Liver (tissue), 9 donors: ENCODE measurements around the gene EVC. TPM values are rescaled to one million over a fixed set of nuclear protein-coding genes. Genes with fewer than 3 reads are reported as not detected.

ENCODE experiments used
- DNase-seq: peaks from one replicate; pipeline ENCODE4 v3.0.0-alpha.2; 2017; ENCODE audit warnings: low spot score
- H3K27ac ChIP-seq, 2 donors: one replicate each; pipeline ENCODE4 v1.7.0; 2013; ENCODE audit warnings: inconsistent platforms in 2 of 2, low read length in 2 of 2, control low read depth in 1 of 2, low read depth in 1 of 2, mild to moderate bottlenecking in 1 of 2
- H3K27me3 ChIP-seq, 4 donors: one replicate each; pipeline versions ENCODE4 v1.6.1 to v1.7.0; 2013; ENCODE audit warnings: low read length in 3 of 4, inconsistent platforms in 1 of 4, mild to moderate bottlenecking in 1 of 4, moderate library complexity in 1 of 4; ENCODE audit not compliant: control insufficient read depth in 4 of 4, insufficient read depth in 4 of 4
- H3K36me3 ChIP-seq, 4 donors: one replicate each; pipeline versions ENCODE4 v1.6.1 to v1.7.0; 2013; ENCODE audit warnings: low read length in 3 of 4, mild to moderate bottlenecking in 3 of 4, low read depth in 1 of 4, moderate library complexity in 1 of 4; ENCODE audit not compliant: control insufficient read depth in 4 of 4, insufficient read depth in 3 of 4
- H3K4me1 ChIP-seq, 4 donors: one replicate each; pipeline versions ENCODE4 v1.6.1 to v1.7.0; 2013; ENCODE audit warnings: low read length in 3 of 4, mild to moderate bottlenecking in 3 of 4, moderate library complexity in 1 of 4; ENCODE audit not compliant: control insufficient read depth in 4 of 4, insufficient read depth in 4 of 4
- H3K4me3 ChIP-seq, 3 donors: one replicate each; pipeline versions ENCODE4 v1.6.1 to v1.7.0; 2013; ENCODE audit warnings: low read length in 3 of 3, control low read depth in 1 of 3, low read depth in 1 of 3, mild to moderate bottlenecking in 1 of 3
- H3K9ac ChIP-seq, 2 donors: one replicate each; pipeline ENCODE4 v1.7.0; 2013; ENCODE audit warnings: low read length in 2 of 2, mild to moderate bottlenecking in 2 of 2, moderate library complexity in 2 of 2, control low read depth in 1 of 2, low read depth in 1 of 2
- H3K9me3 ChIP-seq, 4 donors: one replicate each; pipeline versions ENCODE4 v1.6.1 to v1.7.0; 2013; ENCODE audit warnings: low read length in 3 of 4; ENCODE audit not compliant: control insufficient read depth in 4 of 4
- ATF3 ChIP-seq: IDR thresholded peaks from 2 replicates; pipeline ENCODE4 v1.6.1; 2016; ENCODE audit warnings: antibody characterized with exemption
- CTCF ChIP-seq: fragments of 150-350 bp; IDR thresholded peaks from 2 replicates; pipeline ENCODE4 v1.5.1; 2017; ENCODE audit warnings: improper control_type of control experiment, low read depth, low read length; ENCODE audit not compliant: missing input control
- EGR1 ChIP-seq, 2 donors: IDR thresholded peaks; 2 replicates each; pipeline ENCODE4 v1.6.1; 2016 to 2018; ENCODE audit warnings: antibody characterized with exemption in 2 of 2, low read depth in 2 of 2
- FOXA1 ChIP-seq: IDR thresholded peaks from 2 replicates; pipeline ENCODE4 v1.6.1; 2016; ENCODE audit warnings: antibody characterized with exemption
- FOXA2 ChIP-seq: IDR thresholded peaks from 2 replicates; pipeline ENCODE4 v1.6.1; 2016; ENCODE audit warnings: antibody characterized with exemption
- HNF4G ChIP-seq: IDR thresholded peaks from 2 replicates; pipeline ENCODE4 v1.6.1; 2016; ENCODE audit warnings: antibody characterized with exemption
- JUND ChIP-seq, 2 donors: IDR thresholded peaks; 2 replicates each; pipeline ENCODE4 v1.6.1; 2016; ENCODE audit warnings: antibody characterized with exemption in 2 of 2
- MAX ChIP-seq: IDR thresholded peaks from 2 replicates; pipeline ENCODE4 v1.6.1; 2016; ENCODE audit warnings: antibody characterized with exemption
- NR2F2 ChIP-seq: IDR thresholded peaks from 2 replicates; pipeline ENCODE4 v1.6.1; 2016; ENCODE audit warnings: antibody characterized with exemption
- RAD21 ChIP-seq, 2 donors: IDR thresholded peaks; 2 replicates each; pipeline ENCODE4 v1.6.1; 2016; ENCODE audit warnings: antibody characterized with exemption in 2 of 2, mild to moderate bottlenecking in 2 of 2
- REST ChIP-seq: IDR thresholded peaks from 2 replicates; pipeline ENCODE4 v1.6.1; 2016; ENCODE audit warnings: antibody characterized with exemption, mild to moderate bottlenecking
- RXRA ChIP-seq, 2 donors: IDR thresholded peaks; 2 replicates each; pipeline ENCODE4 v1.6.1; 2017 to 2018; ENCODE audit warnings: antibody characterized with exemption in 2 of 2, mild to moderate bottlenecking in 1 of 2
- SP1 ChIP-seq: IDR thresholded peaks from 2 replicates; pipeline ENCODE4 v1.6.1; 2018; ENCODE audit warnings: antibody characterized with exemption, mild to moderate bottlenecking
- TAF1 ChIP-seq: conservative IDR thresholded peaks from 2 replicates; pipeline ENCODE4 v1.6.1; 2016; ENCODE audit warnings: antibody characterized with exemption, mild to moderate bottlenecking
- YY1 ChIP-seq: IDR thresholded peaks from 2 replicates; pipeline ENCODE4 v1.6.1; 2016; ENCODE audit warnings: antibody characterized with exemption, mild to moderate bottlenecking
- ZBTB33 ChIP-seq: IDR thresholded peaks from 2 replicates; pipeline ENCODE4 v1.6.1; 2016; ENCODE audit warnings: antibody characterized with exemption
- WGBS: extraction: QIAGEN DNeasy Blood & Tissue Kit; methylation state at CpG from one replicate; pipeline ENCODE4 v1.1.7; 2013; 5-methylcytosine and 5-hydroxymethylcytosine counted together
- polyA plus RNA-seq, 2 donors: library from polyadenylated mRNA; stranded (reverse) in 1 of 2; unstranded in 1 of 2; fragments of 200-250 nt in 1 of 2; fragments of >200 nt in 1 of 2; fragmentation: Nextera tagmentation in 1 of 2; extraction: Ambion mirVana in 1 of 2; gene quantifications; one replicate each; pipeline versions ENCODE4 v1.2.1 to v1.2.3, GENCODE V29; 2013 to 2015
- total RNA-seq, 2 donors: library from RNA; depleted of rRNA; stranded (reverse); fragments of >200 nt; gene quantifications; one replicate each; pipeline ENCODE4 v1.2.3, GENCODE V29; 2014
- donor health status: healthy.
- donor health status: healthy.
- donor health status: healthy.
- donor health status: healthy.
- donor health status: healthy.

The EVC gene
- total and polyA plus RNA-seq, 4 donors = 0.76 to 10.9 (median 3.2) TPM

GRCh38 chr4:5747738-5748375 is 36.9 kb downstream of the EVC start (continued):
- TF ChIP-seq CTCF = no peak
- TF ChIP-seq RAD21 (IDR thresholded peaks at IDR 0.05) = no peak

- Histone ChIP-seq H3K36me3 (peaks cover 0 to 15% (median under 1%) of the 10 kb centered on the region in 4 donors), H3K9ac (no peak overlapping the region), H3K9me3 (no peaks in the 10 kb centered on the region), H3K4me1 (no peaks in the 10 kb centered on the region), H3K27ac (no peak overlapping the region), H3K4me3 (no peak overlapping the region), H3K27me3 (peaks cover 0 to 3% (median 0%) of the 10 kb centered on the region in 4 donors)
- WGBS = 90% methylated on average over 9 of the region's 9 CpGs
- DNase-seq = no peak
- TF ChIP-seq MAX (no peak), ZBTB33 (no peak), RXRA (IDR thresholded peaks at IDR 0.05) (no peak), RAD21 (IDR thresholded peaks at IDR 0.05) (no peak), YY1 (no peak), REST (no peak), ATF3 (no peak), SP1 (no peak), JUND (IDR thresholded peaks at IDR 0.05) (no peak), EGR1 (IDR thresholded peaks at IDR 0.05; ENCODE audit: low read depth in 2 of 2) (no peak), TAF1 (no peak), FOXA2 (no peak), HNF4G (no peak), NR2F2 (no peak), CTCF (no peak), FOXA1 (no peak)
Observed at GRCh38 chr4:5749568-5749967, 38.6 kb downstream of the EVC start.
